Left cardiac atrium (tissue), 4 donors: ENCODE data around the gene TRAK1. TPM values are rescaled to one million over a fixed set of nuclear protein-coding genes. Genes with fewer than 3 reads are reported as not detected.
A peak's percentile ranks its signal among the peaks of the same experiment; 100 is the strongest.

Experiments
- ATAC-seq, 2 donors: fragments of 200-7000 bp; cut with Tn5 transposase; one replicate each; pipeline ENCODE4 v1.9.1; 2020; ENCODE audit warnings: mild to moderate bottlenecking in 2 of 2, moderate library complexity in 2 of 2
- DNase-seq: peaks from one replicate; pipeline ENCODE4 v3.0.0-alpha.2; 2020
- intact Hi-C, 2 donors: fragments of 100-400 bp; cut with DNase I; formaldehyde crosslinking; loops; one replicate each; pipeline versions ENCODE4 v1.14.1 to v1.15.1; 2022 to 2023
- total RNA-seq, 2 donors: library from RNA; stranded (reverse); fragmentation: NEBNext Ultra II Directional; extraction: Animal tissue kit (Norgen Biotek cat#: 25700); gene quantifications; one replicate each; pipeline ENCODE4 v1.2.1, GENCODE V29; 2021
- donor health status: DM: no; HTN: yes; CAD: no.
- donor health status: DM: no; HTN: yes; CAD: no; lungs with severe emphysema.
- donor health status: DM: yes; HTN: yes; CAD: no.
- donor health status: Dilated cardiomyopathy.

TRAK1 gene
- total RNA-seq, 2 donors from 2014 or later, result 197 to 211 TPM

- intact Hi-C loops, result no loop called here
- ATAC-seq, result no peak
- DNase-seq, result no peak
These were observed 93.7 kb downstream of the TRAK1 start for GRCh38 chr3:42184651-42185443.

- no peak for DNase-seq
- intact Hi-C loops, result loop anchor here in 1 of 2 donors (2.0 kb wide), 1 partner anchor 293 kb away; no protein-coding TSS in a partner anchor
- ATAC-seq, result no peak
These were observed 96.8 kb downstream of the TRAK1 start for GRCh38 chr3:42187936-42188335.

- intact Hi-C loops, result loop anchor here in 1 of 2 donors (2.0 kb wide), 1 partner anchor 294 kb away; no protein-coding TSS in a partner anchor
- ATAC-seq, result peak in 1 of 2 donors; percentile 72
- DNase-seq, result no peak
These were observed 97.2 kb downstream of the TRAK1 start for GRCh38 chr3:42188376-42188775.

- DNase-seq (no peak), ATAC-seq (peak; percentile 52 to 58)
- intact Hi-C loops, result loop anchor here in 1 of 2 donors (2.0 kb wide), 1 partner anchor 294 kb away; no protein-coding TSS in a partner anchor
These were observed 97.9 kb downstream of the TRAK1 start for GRCh38 chr3:42189001-42189460.

- ATAC-seq, result no peak
- intact Hi-C loops, result loop anchor here (2.0 to 10.0 kb wide), 3 partner anchors 72 to 295 kb away; no protein-coding TSS in a partner anchor
These were observed 98.6 kb downstream of the TRAK1 start for GRCh38 chr3:42189736-42190135.

GRCh38 chr3:42190701-42191442 lies 99.7 kb downstream of the TRAK1 start:
- ATAC-seq (peak; percentile 42 to 62), DNase-seq (peak; percentile 49)
- intact Hi-C loops, result loop anchor here (5.0 to 10.0 kb wide), 2 partner anchors 74 to 296 kb away; no protein-coding TSS in a partner anchor

More at GRCh38 chr3:42189736-42190135, 98.6 kb downstream of the TRAK1 start:
- DNase-seq, result no peak

- intact Hi-C loops, result loop anchor here (5.0 to 10.0 kb wide), 2 partner anchors 74 to 297 kb away; no protein-coding TSS in a partner anchor
- ATAC-seq (no peak), DNase-seq (no peak)
These were observed 100.2 kb downstream of the TRAK1 start for GRCh38 chr3:42191443-42191747.

GRCh38 chr3:42192334-42193200 lies 101.4 kb downstream of the TRAK1 start:
- no peak for ATAC-seq
- intact Hi-C loops, result loop anchor here (5.0 to 10.0 kb wide), 2 partner anchors 75 to 298 kb away; no protein-coding TSS in a partner anchor
- no peak for DNase-seq

- intact Hi-C loops, result loop anchor here (5.0 to 10.0 kb wide), 2 partner anchors 78 to 300 kb away; no protein-coding TSS in a partner anchor
These were observed 103.9 kb downstream of the TRAK1 start for GRCh38 chr3:42194943-42195510.

GRCh38 chr3:42195879-42196330 lies 104.7 kb downstream of the TRAK1 start:
- intact Hi-C loops, result loop anchor here in 1 of 2 donors (10.0 kb wide), 1 partner anchor 301 kb away; no protein-coding TSS in a partner anchor
- DNase-seq (no peak), ATAC-seq (no peak)

More at GRCh38 chr3:42194943-42195510, 103.9 kb downstream of the TRAK1 start:
- DNase-seq (no peak), ATAC-seq (no peak)

GRCh38 chr3:42198709-42199108 lies 107.6 kb downstream of the TRAK1 start:
- DNase-seq, result no peak
- intact Hi-C loops, result loop anchor here in 1 of 2 donors (10.0 kb wide), 1 partner anchor 304 kb away; no protein-coding TSS in a partner anchor
- no peak for ATAC-seq

GRCh38 chr3:42202217-42202865 lies 111.2 kb downstream of the TRAK1 start:
- intact Hi-C loops, result no loop called here
- ATAC-seq (no peak), DNase-seq (no peak)

GRCh38 chr3:42204867-42205599 lies 113.9 kb downstream of the TRAK1 start:
- DNase-seq (no peak), ATAC-seq (no peak)
- intact Hi-C loops, result no loop called here

- ATAC-seq (no peak), DNase-seq (no peak)
- intact Hi-C loops, result no loop called here
These were observed 114.8 kb downstream of the TRAK1 start for GRCh38 chr3:42205800-42206514.

GRCh38 chr3:42209917-42210316 lies 118.8 kb downstream of the TRAK1 start:
- ATAC-seq (peak in 1 of 2 donors; percentile 47), DNase-seq (no peak)
- intact Hi-C loops, result no loop called here

- DNase-seq (no peak), ATAC-seq (no peak)
- intact Hi-C loops, result no loop called here
These were observed 119.6 kb downstream of the TRAK1 start for GRCh38 chr3:42210726-42211125.
